ENCODE results near the gene VSIG2.
"Not testable (repeated sequence)": the region's sequence is repeated elsewhere in the genome, so short reads cannot be mapped to it uniquely, and the experiment has no call there.

The VSIG2 gene

GRCh38 chr11:124776865-124777645 lies 25.0 kb upstream of the VSIG2 start:
- no peak for TF ChIP-seq CTCF (IDR thresholded peaks at IDR 0.05; ENCODE audit: low read depth, low read length)

GRCh38 chr11:124770959-124771358 lies 18.9 kb upstream of the VSIG2 start:
- H3K4me3 ChIP-seq (ENCODE audit: low read depth, low read length): not testable (repeated sequence)

More at GRCh38 chr11:124776865-124777645, 25.0 kb upstream of the VSIG2 start:
- no peak overlapping the region for H3K4me3 ChIP-seq (ENCODE audit: low read depth, low read length)

DNA sequence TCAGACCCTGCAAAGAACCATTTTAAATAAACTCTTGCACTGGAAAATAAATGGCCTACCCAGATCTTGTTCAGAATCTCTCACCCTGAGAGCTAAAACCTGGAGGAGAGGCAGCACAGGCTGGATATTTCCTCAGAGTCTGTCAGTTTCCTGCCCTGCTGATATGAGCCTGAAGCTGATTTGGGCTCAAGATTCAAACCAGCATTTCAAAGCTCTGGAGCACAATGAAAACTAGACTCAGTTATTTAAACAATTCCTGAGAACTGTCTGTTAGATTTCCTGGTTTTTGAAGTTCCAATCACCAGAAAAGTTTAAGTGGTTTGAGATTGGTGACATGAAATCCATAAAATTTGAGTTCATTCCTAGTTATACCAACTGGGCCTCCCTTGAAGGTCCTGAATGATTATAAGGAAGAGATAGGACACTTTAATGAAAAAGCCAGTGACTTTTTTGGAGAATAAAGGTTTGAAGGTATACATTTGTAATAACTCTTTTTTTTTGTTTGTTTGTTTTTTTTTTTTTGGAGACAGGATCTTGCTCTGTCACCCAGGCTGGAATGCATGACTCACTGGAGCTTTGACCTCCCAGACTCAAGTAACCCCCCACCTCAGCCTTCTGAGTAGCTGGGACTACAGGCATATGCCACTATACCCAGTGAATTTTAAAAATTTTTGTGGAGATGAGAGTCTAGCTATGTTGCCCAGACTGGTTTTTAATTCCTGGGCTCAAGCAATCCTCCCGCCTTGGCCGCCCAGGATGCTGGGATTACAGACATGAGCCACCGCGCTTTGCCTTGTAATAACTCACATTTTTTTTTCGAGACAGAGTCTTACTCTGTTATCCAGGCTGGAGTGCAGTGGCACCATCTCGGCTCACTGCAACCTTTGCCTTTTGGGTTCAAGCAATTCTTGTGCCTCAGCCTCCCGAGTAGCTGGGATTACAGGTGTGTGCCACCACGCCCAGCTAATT lies 18.0 kb upstream of the VSIG2 start:
- no peak for TF ChIP-seq CTCF (IDR thresholded peaks at IDR 0.05; ENCODE audit: low read depth, low read length)
- H3K4me3 ChIP-seq (ENCODE audit: low read depth, low read length): no peak overlapping the region

GRCh38 chr11:124768914-124769313 lies 16.9 kb upstream of the VSIG2 start:
- no peak overlapping the region for H3K4me3 ChIP-seq (ENCODE audit: low read depth, low read length)
- TF ChIP-seq CTCF (IDR thresholded peaks at IDR 0.05; ENCODE audit: low read depth, low read length): no peak

DNA sequence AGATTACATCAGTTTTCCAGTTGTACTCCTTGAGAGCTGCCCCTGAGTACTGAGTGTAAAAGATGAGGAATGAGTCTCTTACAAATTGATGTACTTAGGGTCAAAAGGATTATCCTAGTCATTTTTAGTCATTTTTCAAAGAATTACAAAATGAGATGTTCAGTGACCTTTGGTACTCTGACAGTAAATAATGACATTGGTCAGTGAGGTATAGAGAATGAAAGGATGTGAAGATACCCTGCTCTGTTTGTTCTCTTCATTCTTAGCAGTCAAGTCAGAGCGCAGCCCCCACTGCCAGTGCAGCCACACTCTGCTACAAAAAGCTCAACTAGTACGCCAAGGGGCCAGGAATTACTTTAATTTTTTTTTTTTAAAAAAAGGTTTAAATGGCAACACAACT lies 14.1 kb upstream of the VSIG2 start:
- no peak overlapping the region for H3K4me3 ChIP-seq (ENCODE audit: low read depth, low read length)
- no peak for TF ChIP-seq CTCF (IDR thresholded peaks at IDR 0.05; ENCODE audit: low read depth, low read length)

DNA sequence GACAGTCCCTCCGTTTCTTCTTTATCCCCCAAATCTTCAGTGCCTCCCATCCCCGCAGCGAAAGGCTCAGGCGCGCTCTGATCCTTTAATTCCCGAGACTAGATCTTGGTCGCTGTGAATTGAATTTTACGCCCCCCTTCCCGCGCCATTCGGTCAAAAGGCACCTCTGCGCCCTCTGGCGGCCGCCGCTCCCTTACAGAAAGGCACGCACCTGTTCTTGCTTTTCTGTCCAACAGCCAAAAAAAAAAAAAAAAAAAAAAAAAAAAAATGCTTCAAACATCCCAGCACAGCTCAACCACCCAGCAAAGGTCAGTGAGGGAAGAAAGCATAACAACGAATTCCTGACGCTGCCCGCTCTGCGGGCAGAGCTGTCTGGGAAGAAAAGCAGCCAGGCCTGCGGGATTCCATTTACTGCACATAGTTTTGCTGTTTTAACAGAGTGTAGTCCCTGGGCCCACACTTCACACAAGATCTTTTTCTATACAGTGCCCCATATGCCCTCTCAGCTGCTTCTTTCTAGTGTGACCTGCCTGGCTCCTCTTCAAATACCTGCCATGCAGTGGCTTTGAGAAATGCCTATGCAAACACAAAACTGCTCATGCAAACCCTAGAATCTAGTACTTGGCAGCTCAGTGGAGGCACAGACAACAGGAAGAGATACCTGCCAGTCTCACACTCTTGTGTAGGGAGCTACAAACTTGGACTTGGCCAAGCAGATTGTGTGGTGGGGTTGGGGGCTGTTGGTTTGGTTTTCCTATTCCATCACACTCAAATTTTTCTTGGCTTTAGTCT lies 11.3 kb upstream of the VSIG2 start:
- TF ChIP-seq CTCF (IDR thresholded peaks at IDR 0.05; ENCODE audit: low read depth, low read length): peak; percentile 67
- peak overlapping the region; percentile 54 for H3K4me3 ChIP-seq (ENCODE audit: low read depth, low read length)

GRCh38 chr11:124762624-124763155 lies 10.6 kb upstream of the VSIG2 start:
- TF ChIP-seq CTCF (IDR thresholded peaks at IDR 0.05; ENCODE audit: low read depth, low read length): no peak

More at GRCh38 chr11:124762624-124763155, 10.6 kb upstream of the VSIG2 start:
- peak overlapping the region; percentile 54 for H3K4me3 ChIP-seq (ENCODE audit: low read depth, low read length)

Measured in WI38 (cell line).